HG03066 (cell line): ENCODE measurements around the gene RALGDS.

Experiments used
- ATAC-seq: cut with Tn5 transposase; IDR thresholded peaks from one replicate; pipeline ENCODE4 v1.9.1; 2021; ENCODE audit warnings: low read depth; ENCODE audit not compliant: unreplicated experiment

RALGDS gene

DNA sequence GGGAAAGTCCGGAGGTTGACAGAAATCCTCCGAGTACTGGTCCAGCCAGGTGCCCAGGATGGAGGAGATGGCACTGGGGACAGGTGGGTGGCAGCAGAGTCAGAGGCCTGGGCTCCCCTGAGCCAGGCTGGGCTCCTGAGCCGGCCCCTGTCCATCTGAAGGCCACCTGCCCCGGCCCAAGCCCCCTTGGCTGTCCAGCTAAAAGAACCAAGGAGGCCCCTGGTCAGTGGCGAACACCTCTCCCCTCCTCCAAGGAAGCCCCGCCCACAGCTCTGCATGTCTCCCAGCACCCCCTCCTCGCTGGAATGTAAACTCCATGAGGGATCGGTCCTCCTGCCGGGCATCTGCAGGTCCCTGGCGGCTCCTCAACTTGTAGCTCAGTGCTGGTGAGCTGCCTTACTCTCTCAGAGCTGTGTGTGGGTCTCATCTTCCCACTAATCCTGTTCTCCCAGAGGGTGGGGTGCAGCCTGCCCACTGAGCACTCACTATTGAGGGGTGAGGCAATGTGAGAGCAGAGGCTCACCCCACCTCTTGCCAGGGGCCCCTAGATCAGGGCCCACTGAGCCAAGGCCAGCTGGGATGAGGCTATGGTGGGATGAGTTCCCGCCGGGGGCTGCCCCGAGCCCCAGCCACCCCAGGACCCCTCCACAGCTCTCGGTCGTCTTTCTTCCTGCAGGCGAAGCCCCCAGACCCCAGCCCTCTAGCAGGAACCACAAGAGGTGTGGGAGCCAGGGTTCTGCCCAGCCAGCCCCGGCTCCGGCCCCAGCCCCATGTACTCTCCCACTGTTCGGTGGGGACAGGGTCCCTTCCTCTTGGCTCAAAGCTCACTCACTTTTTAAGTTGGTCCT lies 12.0 kb downstream of the RALGDS start:
- ATAC-seq: no peak

DNA sequence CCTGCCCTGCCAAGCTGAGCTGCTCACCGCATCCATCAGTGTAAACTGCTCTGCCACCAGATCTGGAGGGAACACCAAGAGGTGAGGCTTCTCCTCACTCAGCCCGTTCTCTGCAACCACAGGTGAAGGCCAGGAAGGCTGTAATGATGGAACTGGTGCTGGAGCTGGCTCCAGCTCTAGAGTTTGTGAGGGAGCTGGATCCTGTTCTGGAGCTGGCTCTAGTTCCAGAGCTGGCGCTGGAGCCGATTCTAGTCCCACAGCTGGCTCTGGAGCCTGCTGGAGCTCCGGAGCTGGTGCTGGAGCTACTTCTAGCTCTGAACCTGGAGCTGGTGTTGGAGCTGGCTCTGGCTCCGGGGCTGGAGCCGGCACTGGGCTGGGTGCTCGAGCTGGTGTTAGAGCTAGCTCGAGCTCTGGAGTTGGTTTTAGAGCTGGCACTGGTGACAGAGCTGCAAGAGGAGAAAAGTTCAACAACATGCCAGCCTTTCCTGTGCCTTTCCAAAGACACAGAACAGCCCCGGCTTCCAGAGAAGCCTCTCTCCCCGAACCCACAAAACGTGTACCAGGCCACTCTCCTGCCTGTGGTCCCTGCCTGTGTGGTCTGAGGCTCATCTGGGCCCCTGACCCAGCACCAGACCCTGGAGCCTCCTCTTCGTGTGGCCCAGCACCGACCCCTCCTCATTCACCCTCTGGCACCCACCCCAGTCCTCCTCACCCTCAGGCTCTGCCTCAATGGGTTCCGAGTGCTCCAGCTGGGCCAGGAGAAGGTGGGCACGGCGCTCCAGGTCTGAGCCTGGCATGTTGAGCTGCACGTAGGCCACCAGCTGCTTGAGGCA lies 12.9 kb downstream of the RALGDS start:
- ATAC-seq: no peak

DNA sequence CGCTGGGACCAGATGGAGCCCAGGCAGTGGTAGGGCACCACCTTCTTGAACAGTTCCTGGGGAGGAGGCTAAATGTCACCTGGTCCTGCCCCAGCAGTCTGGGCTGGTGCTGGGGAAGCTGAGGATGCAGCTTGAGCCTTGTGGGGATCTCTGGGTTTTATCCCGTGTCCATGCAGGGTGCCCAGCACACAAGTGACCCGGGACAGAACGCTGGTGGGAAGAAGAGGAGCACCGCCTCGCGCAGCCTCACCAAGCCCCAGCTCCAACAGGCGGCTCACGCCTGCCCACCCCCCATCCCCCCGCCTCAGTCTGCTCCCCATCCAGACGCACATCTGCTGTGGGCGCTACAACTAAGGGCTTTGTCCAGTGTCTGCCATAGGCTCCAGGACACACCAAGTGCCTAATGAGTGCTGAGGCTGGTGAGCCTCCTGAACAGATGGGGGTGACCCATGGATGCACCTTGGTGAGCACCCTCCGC lies 13.8 kb downstream of the RALGDS start:
- no peak for ATAC-seq

DNA sequence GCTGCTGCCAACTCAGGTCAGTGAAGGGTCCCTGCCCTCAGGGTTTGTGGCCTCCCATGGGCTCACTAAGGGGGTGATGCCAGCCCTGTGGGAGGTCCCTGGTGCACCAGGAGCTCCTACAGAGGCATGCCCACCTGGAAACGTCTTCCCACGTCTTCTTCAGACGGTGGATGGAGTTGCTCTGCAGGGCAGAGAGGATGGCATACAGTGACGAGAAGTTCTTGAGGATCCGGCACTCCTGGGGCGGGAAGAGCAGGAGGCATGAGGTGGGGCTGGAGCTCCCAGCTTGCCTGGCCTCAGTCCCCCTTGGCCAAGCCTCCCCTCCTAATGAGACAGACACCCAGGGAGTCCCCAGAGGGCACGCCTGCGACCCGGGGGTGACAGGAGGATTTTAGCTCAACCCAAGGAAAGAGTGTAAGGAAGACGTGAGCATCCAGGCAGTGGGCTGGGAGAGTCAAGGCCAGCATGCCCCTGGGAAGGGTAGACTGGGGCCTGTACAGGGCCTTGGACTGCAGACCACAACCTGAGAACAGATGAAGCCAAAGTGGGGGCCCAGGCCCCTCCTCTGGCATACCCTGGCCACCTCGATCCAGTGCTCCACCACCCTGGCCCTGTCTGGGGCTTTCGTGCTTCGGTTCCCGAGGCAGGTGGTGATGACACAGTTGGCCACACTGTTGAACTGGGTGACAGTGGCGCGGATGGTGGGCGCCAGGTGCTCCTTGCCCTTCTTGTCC lies 14.4 kb downstream of the RALGDS start:
- no peak for ATAC-seq

DNA sequence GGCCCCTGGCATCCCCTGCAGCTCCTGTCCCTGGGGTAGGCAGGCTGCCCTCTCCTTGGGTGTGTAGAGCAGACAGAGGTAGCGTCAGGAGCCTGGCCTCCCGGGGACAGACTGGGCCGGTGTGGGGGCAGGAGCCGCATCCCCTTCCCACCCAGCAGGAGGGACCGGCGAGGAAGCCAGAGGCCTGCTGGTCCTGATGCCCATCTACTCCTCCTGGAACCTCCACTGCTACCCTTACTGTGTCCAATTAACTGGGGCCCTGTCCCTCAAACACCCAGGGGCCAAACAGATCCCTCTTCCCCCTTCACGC lies 15.6 kb downstream of the RALGDS start:
- no peak for ATAC-seq

DNA sequence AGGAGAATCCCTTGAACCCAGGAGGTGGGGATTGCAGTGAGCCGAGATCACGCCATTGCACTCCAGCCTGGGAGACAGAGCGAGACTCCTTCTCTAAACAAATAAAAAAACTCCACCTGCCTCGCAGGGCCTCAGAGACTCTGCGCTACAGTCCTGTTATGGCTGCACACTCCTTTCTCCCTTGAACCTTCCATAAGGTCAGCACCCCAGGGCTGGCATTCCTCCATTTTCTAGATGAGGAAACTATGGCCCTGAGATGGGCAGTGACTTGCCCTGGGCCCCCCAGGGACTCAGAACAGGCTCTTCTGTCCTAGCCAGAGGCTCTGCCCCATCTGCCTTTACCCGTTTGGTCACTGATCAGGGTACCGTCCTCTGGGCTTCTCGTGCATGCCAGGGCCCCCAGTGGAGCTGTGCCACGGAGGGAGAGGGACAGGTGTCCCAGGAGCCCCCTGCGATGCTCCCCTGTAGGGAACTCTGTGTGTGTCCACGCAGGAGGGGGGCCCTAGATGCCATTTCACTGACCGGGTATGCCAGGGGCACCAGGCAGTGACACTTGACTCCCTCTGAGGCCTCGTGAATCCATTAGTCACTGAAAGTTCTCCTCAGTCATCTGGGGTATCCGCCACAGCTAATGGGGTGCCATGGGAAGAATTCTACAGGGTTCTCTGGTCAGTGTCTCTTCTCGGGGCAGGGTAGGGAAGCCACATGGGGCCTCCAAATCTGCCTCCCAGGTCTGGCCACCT lies 16.2 kb downstream of the RALGDS start:
- no peak for ATAC-seq

DNA sequence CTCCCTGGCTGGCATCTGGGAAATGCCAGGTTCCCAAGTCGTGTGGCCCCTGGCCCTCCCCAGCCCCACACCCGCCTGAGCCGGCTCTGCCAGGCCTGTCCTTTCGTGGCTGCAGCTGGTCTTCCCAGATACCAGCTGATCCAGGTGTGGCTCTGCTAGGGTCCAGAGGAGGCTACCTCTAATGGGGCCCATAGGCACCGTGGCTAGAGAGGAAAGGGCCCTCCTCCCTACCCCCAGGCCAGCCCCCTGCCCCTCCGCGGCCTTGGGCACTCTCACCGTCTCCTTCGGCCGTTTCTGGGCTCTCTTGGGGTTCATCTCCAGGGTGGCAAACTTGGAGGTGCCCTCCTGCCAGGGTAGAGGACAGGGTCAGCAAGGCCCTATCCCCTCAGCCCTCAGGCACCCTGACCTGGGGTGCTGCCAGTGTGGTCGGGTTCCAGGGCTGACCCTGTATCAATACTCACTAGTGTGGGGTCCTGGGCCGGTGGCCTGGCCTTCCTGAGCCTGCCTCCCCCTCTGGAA lies 17.0 kb downstream of the RALGDS start:
- no peak for ATAC-seq

DNA sequence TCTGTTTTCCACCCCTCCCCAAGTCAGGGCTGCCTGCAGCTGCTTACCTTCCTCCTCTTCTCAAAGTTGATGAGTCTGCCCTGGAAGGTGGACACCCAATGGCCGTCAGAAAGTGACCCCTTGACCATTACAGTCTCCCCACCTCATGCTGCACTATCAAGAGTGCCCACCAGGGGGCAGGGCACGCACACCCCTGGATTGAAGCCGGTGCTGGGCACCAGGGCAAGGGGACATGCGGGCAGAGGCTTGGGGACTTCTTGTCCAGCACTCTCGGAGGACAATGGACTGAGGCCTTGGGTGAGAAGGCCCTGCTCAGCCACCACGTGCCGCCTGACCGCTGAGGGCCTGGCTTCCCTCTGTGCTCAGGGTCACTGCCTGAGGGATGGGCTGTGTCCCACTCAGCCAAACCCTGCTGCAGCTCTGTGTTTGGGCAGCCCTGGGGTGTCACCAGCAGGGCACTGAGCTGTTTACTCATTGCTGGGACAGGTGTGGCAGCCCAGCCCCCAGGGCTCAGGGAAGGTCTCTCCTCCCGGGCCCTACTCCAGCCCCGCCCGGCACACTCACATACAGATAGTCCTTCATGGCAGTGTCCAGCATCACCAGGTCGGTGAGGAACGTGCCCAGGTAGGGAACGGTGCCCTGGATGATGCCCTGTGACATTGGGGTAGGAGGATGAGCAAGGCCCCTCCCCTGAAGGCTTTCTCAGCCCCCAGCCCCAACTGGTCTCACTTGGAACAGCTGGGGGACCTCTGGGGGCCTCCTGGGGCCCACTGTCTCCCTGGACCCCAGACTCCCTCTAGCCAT lies 17.7 kb downstream of the RALGDS start:
- ATAC-seq: no peak

DNA sequence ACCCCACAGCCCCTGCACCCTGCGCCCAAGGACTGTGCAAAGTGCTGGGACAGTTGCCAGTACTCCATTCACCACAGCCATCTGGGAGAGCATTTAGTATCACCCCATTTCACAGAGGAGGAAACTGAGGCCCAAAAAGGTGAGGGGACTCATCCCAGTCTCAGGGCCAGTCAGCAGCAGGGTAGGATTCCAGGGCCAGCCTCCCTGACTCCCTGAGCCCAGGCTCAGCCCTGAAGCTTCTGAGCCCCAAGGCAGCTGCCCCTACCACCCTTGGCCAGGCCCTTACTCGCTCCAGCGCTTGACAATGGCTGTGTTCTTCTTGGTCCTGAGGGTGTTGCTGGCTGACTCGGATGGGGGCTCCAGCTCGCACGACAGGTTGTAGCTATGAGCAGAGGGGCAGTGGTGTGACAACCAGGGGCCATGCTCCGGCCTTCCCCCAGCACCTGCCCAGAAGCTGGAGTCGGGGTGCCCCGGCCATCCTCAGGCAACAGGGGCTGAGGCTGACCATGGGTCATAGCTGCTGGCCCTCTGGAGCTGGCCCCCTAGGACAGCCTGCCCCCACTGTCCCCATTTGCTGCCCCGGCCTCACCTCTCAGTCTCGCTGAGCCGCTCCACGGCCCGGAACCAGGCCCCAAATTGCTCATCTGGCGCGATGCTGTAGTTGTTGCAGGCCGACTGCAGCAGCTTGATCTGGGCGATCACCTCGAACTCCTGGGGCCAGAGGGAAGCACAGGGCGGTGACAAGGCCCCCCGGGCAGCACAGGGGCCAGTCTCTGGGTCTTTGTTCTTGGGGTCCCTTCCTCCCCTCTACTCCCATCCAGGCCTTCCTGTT lies 18.6 kb downstream of the RALGDS start:
- no peak for ATAC-seq

DNA sequence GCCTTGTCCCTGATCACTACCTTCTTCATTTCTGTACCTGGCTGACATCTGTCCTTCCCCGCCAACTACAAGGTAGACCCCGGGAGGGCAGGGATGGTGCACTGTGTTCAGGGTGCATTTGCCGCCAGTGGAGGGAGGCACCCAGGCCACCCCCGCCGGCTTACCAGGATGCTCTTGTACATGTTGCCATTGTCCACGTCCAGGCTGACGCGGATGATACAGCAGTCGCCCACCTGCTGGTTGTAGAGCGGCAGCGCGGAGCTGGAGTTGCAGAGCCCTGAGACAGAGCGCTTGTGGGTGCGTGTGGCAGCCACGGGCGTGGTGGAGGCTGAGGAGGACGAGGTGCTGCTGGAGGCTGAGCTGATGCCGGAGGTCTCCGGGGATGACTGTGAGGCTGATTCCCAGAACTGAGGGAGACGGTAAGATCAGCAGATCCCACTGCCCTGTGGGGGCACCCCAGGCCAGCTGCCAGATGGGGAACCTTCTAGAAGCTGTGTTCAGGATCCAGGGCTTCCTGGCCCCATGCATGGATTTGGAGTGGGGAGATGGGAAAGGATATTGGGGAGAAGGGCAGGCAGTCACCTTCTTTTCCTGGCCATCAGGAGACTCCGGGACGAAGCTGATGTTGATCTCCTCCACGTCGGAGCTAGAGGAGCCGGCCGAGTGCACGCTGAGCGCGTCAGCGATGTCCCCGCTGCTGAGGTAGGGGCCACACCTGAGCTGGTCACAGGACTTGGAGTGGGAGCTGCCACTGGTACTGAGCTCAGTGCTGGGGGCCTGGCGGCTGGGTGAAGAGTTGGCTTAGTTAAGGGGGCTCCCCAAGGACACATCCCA lies 19.5 kb downstream of the RALGDS start:
- no peak for ATAC-seq

DNA sequence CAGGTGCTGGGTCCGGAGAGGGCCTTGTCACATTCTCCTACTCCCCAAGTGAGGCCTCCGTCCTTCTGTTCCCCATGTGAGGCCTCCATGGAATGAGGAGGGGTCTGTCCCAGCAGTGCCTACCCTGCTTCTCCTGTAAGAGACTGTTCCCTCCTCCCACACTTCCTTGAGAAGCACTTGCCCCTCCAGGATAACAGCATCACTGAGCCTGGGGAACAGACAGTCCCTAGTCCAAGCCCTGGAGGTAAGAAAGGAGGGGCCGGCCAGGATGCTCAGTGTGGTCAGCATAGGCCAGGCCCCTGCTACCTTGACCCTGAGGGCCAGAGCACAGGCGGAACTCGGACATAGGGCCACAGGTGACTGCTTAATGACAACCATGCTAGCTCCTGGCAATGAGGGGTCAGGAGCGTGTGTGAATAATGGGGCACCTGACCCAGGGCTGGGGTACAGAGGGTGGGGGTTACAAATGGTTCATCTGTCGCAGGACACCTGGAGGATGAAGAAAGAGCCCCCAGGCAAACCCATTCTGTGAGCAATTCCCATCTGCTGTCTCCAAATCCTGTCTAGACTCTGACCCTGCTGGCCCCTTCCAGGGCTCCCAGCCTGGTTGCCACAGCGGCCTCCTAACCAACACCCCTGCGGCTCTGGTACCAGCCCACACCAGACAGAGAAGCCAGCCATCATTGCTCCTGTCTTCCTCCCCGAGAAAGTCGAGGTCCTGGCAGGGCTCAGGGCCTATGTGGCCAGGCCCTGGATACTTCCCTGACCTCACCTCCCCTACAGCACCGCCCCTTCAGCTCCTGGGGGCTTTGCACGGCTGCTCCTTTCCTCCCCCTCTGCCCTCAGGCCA lies 20.3 kb downstream of the RALGDS start:
- ATAC-seq: no peak

DNA sequence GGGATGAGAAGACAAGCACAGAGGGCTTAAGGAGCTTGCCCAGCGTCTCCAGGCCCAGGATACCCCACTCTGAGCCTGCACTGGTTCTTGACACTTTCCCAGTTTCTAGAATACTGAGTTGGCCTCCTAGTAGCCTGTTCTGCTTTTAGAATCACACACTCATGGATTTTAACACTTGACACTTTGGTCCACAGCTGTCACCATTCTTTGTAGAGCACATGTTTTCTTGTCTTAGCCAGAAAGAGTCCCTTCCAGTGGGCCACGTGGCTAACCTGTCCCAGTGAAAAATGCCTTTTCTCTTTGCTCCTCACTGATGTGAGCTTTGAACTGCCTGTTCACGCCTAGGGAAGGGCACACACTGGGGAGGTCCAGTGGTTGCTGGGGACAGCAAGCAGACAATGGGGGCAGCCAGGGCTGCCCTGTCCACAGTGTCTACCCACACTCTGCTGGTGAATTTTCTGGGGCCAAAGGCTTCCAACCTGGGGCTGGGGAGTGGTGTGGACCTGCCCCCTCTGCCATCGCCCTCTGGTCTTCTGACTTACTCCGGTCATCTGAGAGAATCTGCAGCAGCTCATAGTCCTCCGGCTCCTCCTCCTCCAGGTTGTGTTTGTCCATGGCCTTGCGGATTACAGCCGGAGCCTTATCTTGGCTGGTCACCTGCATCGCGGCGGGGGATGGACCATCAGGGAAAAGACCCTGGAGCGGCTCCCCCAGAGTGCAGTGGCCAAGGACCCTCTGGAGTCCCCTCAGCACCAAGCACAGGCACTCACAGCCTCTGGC lies 21.1 kb downstream of the RALGDS start:
- ATAC-seq: no peak

DNA sequence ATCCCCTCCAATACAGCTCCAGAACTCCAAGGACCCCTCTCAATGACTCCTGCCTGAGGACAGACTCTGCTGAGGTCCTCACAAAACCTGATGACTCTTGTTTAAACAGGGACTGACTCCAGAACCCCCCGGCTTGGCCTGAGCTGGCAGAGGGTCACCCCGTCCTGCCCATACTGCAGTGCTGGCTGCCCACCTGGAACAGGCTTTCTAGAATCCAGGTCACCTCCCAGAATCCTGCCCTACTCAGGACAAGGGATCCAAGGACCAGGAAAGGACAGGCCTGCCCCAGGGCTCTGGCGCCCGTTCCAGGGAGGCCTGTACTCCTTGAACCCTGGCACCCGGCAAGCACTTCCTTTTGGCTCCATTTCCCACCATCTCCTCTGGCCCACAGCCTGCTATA lies 22.2 kb downstream of the RALGDS start:
- no peak for ATAC-seq

DNA sequence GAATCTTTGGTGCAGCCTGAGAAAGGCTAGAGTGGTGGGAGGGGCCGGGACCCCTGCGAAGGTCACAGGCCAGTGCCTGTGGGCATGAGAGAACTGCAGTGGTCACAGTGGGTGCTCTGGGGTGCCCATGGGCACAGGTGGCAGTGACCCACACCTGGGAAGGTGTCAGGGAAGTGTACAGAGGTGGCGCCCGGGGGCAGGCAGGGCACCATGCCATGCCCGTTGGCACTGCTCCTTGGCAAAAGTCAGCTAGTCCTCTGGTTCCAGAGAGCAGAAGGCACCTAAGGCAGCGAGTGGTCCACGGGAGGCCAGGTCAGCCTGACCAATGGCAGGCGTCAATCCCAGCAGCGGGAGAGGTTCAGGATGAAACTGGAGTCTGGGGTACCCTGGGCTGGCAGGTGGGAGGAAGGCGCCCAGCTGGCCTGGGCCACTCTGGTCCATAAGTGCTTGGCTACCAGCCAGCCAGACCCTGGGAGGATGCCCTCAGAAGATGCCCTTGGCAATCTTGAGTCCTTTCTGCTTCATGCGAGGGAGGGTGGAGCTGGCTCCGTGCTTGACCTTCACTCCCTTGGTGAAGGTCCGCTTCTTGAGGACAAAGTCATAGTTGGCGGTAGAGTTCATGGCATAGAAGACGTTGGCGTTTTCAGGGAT lies 22.8 kb downstream of the RALGDS start:
- no peak for ATAC-seq

DNA sequence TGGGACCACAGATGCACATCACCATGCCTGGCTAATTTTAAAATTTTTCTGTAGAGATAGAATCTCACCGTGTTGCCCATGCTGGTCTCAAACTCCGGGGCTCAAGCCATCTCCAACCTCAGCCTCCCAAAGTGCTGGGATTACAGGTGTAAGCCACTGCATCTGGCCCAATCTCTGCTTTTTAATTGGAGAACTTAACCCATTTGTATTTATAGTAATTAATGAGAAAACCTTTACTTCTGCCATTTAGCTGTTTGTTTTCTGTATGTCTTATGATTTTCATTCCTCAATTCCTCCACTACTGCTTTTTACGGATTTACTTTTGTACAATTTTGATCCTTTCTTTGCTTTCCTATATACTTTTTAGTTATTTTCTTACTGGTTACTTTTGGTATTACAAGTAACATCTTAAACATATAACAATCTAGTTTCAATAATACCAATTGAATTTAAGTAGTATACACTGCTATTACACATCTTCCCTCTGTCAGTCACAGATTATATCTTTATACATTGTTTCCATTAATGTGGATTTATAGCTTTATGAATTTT lies 26.1 kb downstream of the RALGDS start:
- ATAC-seq: no peak
